HepG2 (cell line): ENCODE data around the gene ERCC4. TPM values are rescaled to one million over a fixed set of nuclear protein-coding genes. Genes with fewer than 3 reads are reported as not detected.

Experiments
- AHDC1 ChIP-seq: sonication (generic); formaldehyde crosslinking; IDR thresholded peaks from 2 replicates; pipeline ENCODE4 v1.5.1; 2020; ENCODE audit warnings: mild to moderate bottlenecking, missing genetic modification reagents, borderline replicate concordance
- FOXA3 ChIP-seq: IDR thresholded peaks from 2 replicates; pipeline ENCODE4 v1.6.1; 2016; ENCODE audit warnings: missing genetic modification reagents, missing compliant biosample characterization
- ZNF280B ChIP-seq: sonication (generic); formaldehyde crosslinking; IDR thresholded peaks from 2 replicates; pipeline ENCODE4 v1.5.0; 2020; ENCODE audit warnings: missing genetic modification reagents, mild to moderate bottlenecking, borderline replicate concordance
- polyA plus RNA-seq, 8 experiments: library from polyadenylated mRNA; depleted of rRNA in 3 of 8; stranded (reverse) in 7 of 8; unstranded in 1 of 8; fragments of >200 nt; fragmentation: Illumina TruSeq in 4 of 8; extraction: Trizol in 4 of 8; gene quantifications; 2 replicates each; pipeline versions ENCODE4 v1.2.1 to v1.2.3, GENCODE V29; 2011 to 2016; ENCODE audit warnings: low read depth in 4 of 8, missing spikeins in 1 of 8, mixed read lengths in 1 of 8; ENCODE audit not compliant: insufficient read depth in 1 of 8
- total RNA-seq, 5 experiments: library from RNA; depleted of rRNA; stranded (reverse); fragments of >200 nt; fragmentation: Illumina TruSeq; extraction: Trizol; gene quantifications; 2 replicates each; pipeline ENCODE4 v1.2.3, GENCODE V29; 2016; ENCODE audit warnings: low read depth in 1 of 5
- TF ChIP-seq, protein P1 (sequence below): sonication (generic); formaldehyde crosslinking; conservative IDR thresholded peaks from 2 replicates; pipeline ENCODE4 v1.8.0; 2022; ENCODE audit warnings: low read depth, missing genetic modification reagents

ERCC4 gene
- total and polyA plus RNA-seq, 2 of the 13 experiments (the other 11 are each of a cell fraction or from before 2014, with no cell fraction given) = 5.4 to 15.2 TPM

GRCh38 chr16:13936596-13937081 is 16.7 kb downstream of the ERCC4 start (continued):
- TF ChIP-seq AHDC1 (CRISPR knock-in tag) (no peak), ZNF280B (CRISPR knock-in tag) (no peak), FOXA3 (CRISPR knock-in tag) (peak; percentile 51; the same call in 1 of the 2 replicates)
- TF ChIP-seq, protein P1, sequence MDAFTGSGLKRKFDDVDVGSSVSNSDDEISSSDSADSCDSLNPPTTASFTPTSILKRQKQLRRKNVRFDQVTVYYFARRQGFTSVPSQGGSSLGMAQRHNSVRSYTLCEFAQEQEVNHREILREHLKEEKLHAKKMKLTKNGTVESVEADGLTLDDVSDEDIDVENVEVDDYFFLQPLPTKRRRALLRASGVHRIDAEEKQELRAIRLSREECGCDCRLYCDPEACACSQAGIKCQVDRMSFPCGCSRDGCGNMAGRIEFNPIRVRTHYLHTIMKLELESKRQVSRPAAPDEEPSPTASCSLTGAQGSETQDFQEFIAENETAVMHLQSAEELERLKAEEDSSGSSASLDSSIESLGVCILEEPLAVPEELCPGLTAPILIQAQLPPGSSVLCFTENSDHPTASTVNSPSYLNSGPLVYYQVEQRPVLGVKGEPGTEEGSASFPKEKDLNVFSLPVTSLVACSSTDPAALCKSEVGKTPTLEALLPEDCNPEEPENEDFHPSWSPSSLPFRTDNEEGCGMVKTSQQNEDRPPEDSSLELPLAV (CRISPR knock-in tag) = no peak
